GM18508 (cell line): ENCODE measurements around the gene RNASEH1.
A peak's percentile ranks its signal among the peaks of the same experiment; 100 is the strongest.

Source experiments
- ATAC-seq: cut with Tn5 transposase; IDR thresholded peaks from one replicate; pipeline ENCODE4 v1.9.1; 2021; ENCODE audit warnings: moderate number of reproducible peaks; ENCODE audit not compliant: insufficient read depth, unreplicated experiment

Gene RNASEH1

GRCh38 chr2:3558205-3559014 is at the start of gene RNASEH1:
TSS of gene RNASEH1 (minus strand) at chr2:3558333. CDS start at chr2:3558260, 73 bp downstream.
- ATAC-seq, result peak; percentile 92

- ATAC-seq, result no peak
Observed at GRCh38 chr2:3606370-3607201, 48.5 kb upstream of the RNASEH1 start.

GRCh38 chr2:3606028-3606369 is 47.9 kb upstream of the RNASEH1 start:
- no peak for ATAC-seq

- ATAC-seq, result no peak
Observed at GRCh38 chr2:3604991-3605961, 47.1 kb upstream of the RNASEH1 start.

GRCh38 chr2:3604207-3604877 is 46.2 kb upstream of the RNASEH1 start:
- no peak for ATAC-seq

GRCh38 chr2:3603536-3604206 is 45.5 kb upstream of the RNASEH1 start:
- ATAC-seq, result no peak

- ATAC-seq, result no peak
Observed at GRCh38 chr2:3602553-3603339, 44.6 kb upstream of the RNASEH1 start.

GRCh38 chr2:3601561-3602271 is 43.6 kb upstream of the RNASEH1 start:
- no peak for ATAC-seq

GRCh38 chr2:3600256-3600855 is 42.2 kb upstream of the RNASEH1 start:
- no peak for ATAC-seq

GRCh38 chr2:3598912-3599854 is 41.0 kb upstream of the RNASEH1 start:
- ATAC-seq, result no peak

- no peak for ATAC-seq
Observed at GRCh38 chr2:3598197-3598910, 40.2 kb upstream of the RNASEH1 start.

- ATAC-seq, result no peak
Observed at GRCh38 chr2:3597567-3597966, 39.4 kb upstream of the RNASEH1 start.

GRCh38 chr2:3596901-3597417 is 38.8 kb upstream of the RNASEH1 start:
- no peak for ATAC-seq

GRCh38 chr2:3595985-3596384 is 37.9 kb upstream of the RNASEH1 start:
- peak; percentile 66 for ATAC-seq

- no peak for ATAC-seq
Observed at GRCh38 chr2:3595404-3595803, 37.3 kb upstream of the RNASEH1 start.
